GM18505 (cell line): ENCODE measurements around the gene FILIP1L.
"Not testable (repeated sequence)": the region's sequence is repeated elsewhere in the genome, so short reads cannot be mapped to it uniquely, and the experiment has no call there.

Experiments used
- ATAC-seq: cut with Tn5 transposase; IDR thresholded peaks from one replicate; pipeline ENCODE4 v1.9.1; 2021; ENCODE audit not compliant: unreplicated experiment
- POLR2A ChIP-seq: IDR thresholded peaks from 4 replicates; pipeline ENCODE4 v1.6.1; 2011; ENCODE audit warnings: borderline replicate concordance; ENCODE audit not compliant: insufficient read depth, insufficient read length; ENCODE audit errors: extremely low read depth

Gene FILIP1L

DNA sequence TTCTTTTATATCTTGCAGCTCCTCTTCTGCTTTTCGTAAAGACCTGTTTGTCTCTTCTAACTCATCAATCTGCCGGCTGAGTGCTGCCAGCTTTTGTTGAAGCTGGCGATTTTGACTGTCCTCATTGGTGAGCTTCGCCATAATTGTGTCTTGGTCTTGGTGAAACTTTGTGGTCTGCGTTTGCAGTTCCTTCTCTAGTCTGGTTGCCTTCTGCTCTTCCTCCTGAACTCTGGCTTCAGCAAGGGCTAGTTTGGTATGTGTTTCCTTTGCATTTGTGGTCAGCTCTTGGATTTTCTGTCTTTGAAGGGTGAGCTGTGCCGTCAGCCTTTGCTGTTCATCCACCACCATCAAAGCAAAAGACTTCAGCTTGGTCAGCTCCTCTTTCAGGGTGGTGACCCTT is 263.7 kb downstream of the FILIP1L start:
- ATAC-seq: no peak
- TF ChIP-seq POLR2A: no peak

DNA sequence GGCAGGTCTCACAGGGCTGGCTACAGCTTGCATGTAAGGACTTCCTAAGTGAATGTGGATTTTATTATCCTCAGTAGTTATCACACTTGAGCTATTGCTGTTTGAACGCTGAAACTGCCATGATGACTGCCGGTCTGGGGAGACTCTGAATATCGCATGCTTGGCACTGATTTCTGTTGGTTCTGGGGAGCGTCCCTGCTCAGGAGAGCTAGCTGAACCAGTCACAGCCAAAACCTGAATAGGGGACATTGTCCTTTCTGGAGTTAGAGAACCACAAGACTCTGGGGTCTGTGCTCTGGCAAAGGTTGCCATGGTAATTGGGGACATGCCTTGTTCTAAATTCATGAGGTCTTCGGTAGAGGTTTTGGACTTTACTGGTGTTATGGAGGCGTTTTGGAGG is 265.9 kb downstream of the FILIP1L start:
- ATAC-seq: no peak
- TF ChIP-seq POLR2A: no peak

DNA sequence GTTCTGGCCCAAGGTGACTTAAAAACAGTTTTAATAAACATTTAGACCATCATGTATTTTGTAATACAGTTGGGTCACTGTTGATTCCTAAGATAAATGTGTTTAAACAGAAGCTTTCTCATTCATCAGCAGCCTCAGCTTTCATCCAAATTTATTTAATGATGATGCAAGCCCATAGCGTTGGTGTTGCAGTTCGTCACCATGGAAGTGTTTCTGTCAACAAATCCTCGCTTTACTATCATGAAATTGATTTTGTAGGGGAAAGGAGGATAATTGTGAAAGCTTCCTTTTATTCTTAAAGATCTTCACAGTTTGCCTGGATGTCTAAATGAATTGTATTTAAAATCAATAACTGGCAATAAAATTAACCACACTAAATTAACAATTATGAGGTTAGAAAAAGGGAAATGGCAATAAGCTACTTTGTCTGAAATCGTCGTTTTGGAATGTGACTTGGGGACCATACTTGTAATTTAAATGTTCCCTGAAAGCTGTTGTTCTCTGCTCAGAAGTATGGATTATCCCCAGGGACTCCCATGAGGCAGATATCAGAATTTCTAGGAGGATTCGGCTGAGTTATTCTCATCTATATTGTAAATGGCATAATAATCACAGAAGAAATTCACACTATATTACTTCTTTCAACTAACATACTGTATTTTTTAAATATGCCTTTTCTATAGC is 267.7 kb downstream of the FILIP1L start:
- no peak for ATAC-seq
- TF ChIP-seq POLR2A: no peak

DNA sequence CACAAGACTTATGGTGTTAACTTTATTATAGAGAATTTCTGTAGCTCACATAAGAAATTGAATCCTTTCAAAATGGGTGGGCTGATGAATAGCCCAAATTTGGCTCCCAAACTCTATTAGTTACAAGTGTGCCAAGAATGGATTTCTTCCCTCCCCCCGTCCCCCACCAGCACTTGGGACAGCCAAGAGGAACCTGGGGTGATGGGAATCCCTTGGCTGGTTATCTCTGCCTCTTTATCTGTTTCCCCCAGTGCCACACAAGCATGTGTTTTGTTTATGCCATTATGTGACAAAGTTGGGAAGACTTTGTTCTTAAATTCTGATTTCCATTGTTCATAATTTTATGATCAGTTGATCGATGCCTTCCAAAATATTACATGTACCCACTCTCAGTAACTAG is 268.3 kb downstream of the FILIP1L start:
- no peak for ATAC-seq
- TF ChIP-seq POLR2A: no peak

DNA sequence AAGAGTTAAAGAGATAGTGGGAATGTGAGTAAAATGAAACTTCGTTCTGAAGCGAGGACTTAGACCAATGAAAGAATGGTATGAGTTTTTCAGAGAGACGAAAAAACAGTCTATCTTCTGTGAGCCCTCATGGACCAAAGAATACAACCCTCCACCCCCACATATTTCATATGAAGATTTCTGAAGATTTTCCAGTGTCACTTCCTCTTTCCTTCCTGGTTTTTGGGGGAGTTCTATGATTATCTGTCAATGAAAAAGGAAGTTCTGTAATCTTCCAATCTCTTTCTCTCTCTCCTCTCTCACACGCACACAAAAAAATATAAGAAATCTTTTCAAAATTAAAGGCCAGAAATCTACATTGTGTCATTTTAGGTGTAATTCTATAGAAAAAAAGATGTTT is 269.0 kb downstream of the FILIP1L start:
- no peak for ATAC-seq
- TF ChIP-seq POLR2A: no peak

DNA sequence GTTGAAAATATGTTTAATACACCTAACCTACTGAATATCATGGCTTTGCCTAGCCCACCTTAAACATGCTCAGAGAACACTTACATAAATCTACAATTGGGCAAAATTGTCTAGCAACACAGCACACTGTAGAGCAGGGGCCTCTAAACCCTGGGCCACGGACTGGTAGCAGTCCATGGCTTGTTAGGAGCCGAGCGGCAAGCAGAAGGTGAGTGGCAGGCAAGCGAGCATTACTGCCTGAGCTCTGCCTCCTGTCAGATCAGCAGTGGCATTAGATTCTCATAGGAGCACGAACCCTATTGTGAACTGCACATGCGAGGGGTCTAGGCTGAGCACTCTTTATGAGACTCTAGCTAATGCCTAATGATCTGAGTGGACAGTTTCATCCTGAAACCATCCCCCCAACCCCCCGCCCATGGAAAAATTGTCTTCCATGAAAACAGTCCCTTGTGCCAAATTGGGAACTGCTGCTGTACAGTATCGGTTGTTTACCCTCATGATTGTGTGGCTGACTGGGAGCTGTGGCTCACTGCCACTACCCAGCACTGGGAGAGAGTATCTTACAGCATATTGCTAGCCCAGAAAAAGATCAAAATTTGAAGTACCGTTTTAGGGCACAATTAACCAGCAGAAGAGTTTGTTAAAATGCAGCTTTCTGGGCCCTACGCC is 270.6 kb downstream of the FILIP1L start:
- ATAC-seq: no peak
- TF ChIP-seq POLR2A: no peak

DNA sequence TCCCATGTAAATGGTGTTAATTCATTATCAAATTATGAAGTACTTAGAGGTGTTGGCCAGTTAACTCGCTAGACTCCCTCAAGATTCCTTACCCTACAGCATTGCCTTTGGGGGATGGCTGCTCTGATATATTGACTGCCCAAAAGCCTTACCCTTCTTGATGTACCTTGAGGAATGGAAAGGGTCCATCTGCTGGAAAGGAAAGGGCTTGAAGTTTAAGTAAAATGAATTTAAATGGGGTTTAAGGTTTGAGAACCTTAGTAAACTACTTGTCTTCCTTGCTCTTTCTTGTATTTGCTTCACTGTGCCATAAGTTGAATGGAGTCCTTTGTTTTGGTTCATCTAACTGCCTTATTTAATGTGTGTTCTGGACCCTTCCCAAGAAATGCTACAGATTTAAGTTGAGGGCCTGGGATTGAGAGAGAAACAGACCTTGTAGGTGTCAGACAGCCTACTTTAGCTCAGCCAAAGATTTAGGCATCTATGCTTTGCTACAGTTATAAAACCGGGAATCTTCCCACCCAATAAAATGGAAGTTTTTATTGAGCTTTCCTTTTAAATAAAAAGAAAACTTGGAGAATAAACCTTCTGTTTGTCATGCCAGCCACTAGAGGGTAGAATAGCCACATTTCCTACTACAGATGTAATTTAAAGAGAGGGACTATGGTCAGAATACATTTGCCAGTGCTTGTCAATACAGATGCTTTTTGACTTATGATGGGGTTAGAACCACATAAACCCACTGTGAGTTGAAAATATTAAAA is 271.3 kb downstream of the FILIP1L start:
- ATAC-seq: no peak
- TF ChIP-seq POLR2A: no peak

DNA sequence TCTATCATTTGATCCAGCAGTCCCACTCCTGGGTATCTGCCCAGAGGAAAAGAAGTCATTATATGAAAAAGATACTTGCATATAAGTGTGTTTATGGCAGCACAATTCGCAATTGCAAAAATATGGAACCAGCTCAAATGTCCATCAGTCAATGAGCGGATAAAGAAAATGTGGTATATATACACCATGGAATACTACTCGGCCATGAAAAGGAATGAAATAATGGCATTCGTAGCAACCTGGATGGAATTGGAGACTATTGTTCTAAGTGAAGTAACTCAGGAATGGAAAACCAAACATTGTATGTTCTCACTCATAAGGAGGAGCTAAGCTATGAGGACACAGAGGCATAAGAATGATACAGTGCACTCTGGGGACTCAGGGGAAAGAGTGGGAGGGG is 272.4 kb downstream of the FILIP1L start:
- not testable (repeated sequence) for ATAC-seq

DNA sequence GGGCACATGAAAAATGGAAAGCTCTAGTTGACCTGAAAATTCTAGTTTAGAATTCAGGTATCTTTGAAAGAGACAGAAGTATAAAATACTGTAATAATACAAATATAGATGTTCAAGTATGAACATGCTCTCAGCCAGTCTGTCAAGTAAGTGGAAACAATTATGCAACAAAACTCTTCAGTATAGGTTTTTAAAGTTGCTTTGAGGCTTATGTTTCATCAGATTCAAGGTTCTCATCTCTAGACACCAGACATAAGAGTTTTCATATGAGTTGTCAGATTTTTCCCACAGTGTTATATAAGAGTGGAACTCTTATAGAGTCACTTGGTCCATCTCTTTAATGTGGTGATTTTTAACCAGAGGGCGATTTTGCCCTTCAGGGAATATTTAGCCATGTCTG is 274.7 kb downstream of the FILIP1L start:
- no peak for TF ChIP-seq POLR2A
- ATAC-seq: no peak

DNA sequence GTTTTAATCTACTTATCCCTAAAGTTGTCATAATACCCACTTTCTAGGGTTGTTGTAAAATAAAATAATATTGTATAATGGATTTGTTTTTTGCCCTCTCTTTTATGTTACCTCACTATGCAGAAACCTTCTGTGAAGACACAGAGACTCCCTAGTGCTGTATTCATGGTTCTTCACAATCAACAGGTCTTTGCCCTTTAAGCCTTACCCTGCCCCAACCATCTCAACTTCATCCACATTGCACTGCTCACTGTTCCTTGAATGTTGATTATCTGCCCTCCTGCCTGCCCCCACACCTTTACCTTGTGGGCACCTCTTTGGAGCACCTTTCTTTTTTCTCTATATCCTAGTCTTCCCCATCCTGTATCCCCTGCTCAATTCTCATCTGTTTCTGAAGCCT is 275.5 kb downstream of the FILIP1L start:
- no peak for ATAC-seq
- no peak for TF ChIP-seq POLR2A

DNA sequence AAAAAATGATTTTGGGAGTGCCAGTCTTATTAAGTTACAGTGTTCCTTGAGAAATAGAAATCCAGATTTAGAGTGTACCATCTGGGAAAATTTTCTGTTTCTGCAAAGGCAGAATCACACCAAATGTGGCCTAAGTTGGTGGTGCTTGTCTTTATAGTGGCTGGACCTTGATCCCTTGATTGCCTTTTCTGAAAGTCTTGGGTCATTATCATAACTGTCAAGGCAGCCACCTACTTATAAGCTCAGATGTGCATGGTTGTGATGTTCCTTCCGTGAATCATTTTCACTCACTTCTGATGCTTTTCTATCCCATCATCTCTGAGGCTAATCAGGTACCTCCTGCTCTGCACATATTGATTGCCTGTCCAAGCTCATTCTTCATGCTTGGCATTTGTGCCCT is 276.6 kb downstream of the FILIP1L start:
- no peak for ATAC-seq

DNA sequence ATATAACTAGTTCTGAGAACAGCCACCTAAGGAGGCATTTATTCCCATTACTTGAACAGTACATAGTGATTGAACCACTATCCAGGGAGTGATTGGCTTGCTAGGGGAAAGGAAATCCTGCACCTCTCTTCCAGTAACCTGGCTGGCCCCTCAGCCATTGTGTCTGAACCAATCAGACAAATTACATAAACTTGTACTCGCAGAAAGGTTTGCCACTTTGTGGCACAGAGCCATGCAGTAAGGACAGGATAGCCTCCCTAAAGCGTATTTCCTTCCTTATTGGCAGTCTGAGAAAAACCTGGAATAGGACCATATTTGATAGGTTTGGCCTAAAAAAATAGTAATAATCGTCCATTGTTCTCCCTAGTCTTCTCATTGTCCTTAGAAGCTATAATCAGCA is 277.6 kb downstream of the FILIP1L start:
- TF ChIP-seq POLR2A: no peak
- ATAC-seq: no peak

More for the DNA sequence above, 276.6 kb downstream of the FILIP1L start:
- TF ChIP-seq POLR2A: no peak

DNA sequence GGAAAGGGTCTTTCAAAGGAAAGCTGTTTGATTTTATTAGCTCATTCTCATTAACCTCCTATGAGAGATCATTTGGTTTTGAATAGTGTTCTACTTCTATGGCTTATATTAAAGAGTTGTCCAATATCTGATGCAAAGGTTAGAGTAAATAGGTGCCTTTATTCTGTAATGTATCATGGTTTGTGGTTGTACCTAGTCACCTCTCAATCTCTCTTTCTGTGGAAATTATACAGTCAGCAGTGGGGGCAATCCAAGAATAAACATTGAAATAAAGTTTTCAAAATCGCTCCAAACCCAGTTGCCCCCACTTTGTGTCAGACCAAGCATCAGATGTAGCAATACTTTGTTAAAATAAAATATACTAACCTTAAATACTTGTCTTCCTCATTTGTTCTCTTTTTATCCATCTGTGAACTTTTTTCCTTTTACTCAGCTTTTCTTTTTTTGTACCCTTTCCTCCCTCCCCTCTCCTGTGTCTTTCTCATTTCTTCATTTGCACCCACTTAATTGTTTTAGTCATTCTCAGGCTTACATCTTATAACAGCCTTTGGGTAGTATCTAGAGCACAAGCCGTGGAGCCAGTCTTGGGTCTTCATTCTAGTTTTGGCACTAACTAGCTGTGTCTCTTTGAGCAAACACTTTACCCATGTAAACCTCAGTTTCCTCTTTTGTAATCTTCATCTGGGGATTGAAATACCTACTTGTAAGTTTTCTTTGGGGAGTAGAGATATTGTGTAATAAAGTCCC is 279.9 kb downstream of the FILIP1L start:
- no peak for ATAC-seq
- TF ChIP-seq POLR2A: no peak

DNA sequence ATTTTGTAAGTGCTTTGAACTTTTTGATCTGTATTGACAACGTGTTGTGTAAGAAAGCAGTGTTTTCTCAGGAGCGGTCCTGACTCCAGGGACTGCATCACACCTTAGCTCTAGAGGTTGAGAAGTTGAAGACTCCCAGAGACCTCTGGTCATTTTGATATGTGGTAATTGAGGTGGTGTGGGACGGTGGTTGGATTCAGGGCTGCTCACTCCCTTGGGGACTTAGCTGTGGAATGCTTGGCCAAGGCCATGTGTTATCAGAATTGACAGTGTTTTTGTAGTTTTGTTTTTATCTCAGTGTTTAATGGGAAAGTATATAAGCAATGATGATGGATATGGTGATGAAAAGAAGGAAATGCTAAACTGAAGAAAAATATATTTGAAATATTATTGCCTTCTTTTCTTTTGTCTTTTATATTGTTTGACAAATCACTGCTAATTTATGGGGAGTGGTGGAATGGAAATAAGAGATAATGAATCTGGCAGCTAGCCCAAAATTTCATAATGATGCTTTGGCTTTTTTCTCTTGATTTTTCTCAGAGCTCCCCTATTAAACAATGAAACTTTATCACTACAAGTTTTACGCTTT is 280.6 kb downstream of the FILIP1L start:
- no peak for TF ChIP-seq POLR2A
- no peak for ATAC-seq

DNA sequence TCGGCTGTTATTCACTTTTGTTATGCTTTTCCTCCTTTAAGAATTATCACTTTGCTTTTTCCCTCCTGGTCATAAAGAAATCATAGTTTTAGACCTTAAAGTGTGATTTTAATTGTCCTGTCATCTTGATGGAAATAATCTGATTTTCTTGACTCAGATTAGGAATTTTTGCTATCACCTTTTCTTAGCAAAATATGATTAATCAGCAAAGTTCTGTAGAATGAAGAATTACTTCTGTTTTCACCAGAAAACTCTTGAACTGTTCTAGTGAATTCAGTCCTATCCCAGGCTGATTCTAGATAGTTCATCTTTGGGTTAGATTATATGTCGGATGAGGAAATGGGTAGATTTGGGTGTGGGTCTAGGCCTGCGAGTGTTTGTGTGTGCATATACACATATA is 284.5 kb downstream of the FILIP1L start:
- no peak for TF ChIP-seq POLR2A
- no peak for ATAC-seq
